AG09309 (cell line): Measurements from ENCODE around the gene MAGED2.

Experiments used
- DNase-seq: peaks from one replicate; pipeline ENCODE4 v3.0.0-alpha.2; 2010; ENCODE audit warnings: low read depth
- H3K4me3 ChIP-seq: 2 replicates; pipeline ENCODE4 v1.5.1; 2011; ENCODE audit warnings: mild to moderate bottlenecking, low read depth, low read length, moderate library complexity; ENCODE audit not compliant: control insufficient read depth
- TF ChIP-seq, protein P1 (sequence below): IDR thresholded peaks from 2 replicates; pipeline ENCODE4 v1.5.1; 2011; ENCODE audit warnings: mild to moderate bottlenecking, low read depth, low read length, inconsistent platforms; ENCODE audit not compliant: insufficient read depth, control insufficient read depth; ENCODE audit errors: missing control alignments

MAGED2 gene

DNA sequence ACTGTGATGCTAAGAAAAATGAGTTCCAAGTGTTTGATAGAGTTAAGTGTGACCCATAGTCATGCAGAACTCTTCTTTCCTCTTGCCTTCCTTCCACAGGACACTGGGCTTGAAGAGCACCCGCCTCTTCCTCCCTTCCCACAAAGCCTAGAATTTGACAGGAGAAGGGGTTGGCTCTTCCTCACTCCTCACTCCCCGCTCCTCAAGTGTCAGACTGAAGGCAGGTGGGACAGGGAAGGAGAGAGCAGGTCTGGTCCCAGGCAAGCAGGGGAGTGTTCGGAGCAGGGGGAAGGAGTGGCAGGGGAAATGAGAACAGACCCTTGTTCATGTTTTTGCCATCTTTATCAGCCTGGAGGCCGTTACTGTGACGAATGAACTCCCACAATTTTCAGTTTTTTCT lies 10.7 kb downstream of the MAGED2 start:
- TF ChIP-seq, protein P1, sequence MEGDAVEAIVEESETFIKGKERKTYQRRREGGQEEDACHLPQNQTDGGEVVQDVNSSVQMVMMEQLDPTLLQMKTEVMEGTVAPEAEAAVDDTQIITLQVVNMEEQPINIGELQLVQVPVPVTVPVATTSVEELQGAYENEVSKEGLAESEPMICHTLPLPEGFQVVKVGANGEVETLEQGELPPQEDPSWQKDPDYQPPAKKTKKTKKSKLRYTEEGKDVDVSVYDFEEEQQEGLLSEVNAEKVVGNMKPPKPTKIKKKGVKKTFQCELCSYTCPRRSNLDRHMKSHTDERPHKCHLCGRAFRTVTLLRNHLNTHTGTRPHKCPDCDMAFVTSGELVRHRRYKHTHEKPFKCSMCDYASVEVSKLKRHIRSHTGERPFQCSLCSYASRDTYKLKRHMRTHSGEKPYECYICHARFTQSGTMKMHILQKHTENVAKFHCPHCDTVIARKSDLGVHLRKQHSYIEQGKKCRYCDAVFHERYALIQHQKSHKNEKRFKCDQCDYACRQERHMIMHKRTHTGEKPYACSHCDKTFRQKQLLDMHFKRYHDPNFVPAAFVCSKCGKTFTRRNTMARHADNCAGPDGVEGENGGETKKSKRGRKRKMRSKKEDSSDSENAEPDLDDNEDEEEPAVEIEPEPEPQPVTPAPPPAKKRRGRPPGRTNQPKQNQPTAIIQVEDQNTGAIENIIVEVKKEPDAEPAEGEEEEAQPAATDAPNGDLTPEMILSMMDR: no peak
- no peak for DNase-seq
- H3K4me3 ChIP-seq: no peak overlapping the region

DNA sequence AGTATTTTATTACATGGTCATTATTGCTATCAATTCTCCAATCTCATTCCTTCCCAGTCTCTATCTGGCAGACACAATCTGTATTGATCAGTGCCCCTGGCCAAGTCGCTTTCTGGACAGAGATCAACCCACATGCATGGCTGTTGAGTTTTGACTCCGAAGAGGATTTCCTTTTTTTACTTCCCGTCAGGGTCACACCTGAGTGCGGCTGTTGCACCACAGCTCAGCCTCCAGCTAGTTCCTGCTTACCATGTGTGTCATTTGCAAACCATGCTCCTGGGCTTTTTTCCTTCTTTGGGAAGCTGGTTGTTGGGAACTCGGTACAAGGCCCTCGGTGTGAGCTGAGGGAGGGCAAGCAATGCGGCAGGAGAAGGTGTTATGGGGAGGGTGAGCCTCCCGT lies 11.7 kb downstream of the MAGED2 start:
- no peak overlapping the region for H3K4me3 ChIP-seq
- TF ChIP-seq, protein P1: no peak
- DNase-seq: no peak

DNA sequence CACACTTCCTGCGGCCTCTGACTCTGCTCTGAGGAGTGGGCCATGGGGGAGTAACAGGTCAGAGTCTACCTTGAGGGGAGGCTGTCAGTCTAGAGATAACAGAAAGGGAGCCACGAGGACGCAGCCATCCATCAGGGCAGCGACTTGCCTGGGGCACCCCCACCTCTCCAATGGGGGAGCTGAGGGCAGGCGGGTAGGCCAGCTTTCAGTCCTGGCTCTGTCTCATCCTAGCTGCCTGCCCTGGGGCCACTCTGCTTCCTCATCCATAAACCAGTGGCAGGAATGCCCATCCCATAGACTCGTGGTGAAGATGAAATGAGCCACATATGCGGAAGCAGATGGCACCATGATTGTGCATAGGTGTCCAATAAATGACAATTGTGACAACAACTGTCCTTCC lies 13.2 kb downstream of the MAGED2 start:
- no peak for DNase-seq
- TF ChIP-seq, protein P1: no peak
- no peak overlapping the region for H3K4me3 ChIP-seq

DNA sequence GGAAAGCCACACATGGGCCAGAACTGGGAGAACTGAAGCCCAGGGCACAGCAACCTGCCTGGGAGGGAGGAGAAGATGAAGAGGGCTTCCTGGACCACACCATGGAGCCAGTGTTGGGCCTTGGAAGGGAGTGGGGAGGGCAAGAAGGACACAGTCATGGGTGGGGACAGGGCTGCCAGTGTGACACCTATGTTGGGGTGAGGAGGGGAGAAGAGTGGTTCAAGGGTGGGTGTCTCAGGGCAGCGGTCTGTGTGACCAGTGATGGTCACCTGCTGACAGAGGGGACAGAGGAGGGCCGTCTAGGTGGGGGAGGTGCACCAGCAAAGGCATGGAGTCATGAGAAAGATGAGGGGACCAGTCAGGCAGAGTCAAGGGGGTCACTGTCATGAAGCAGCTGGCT lies 13.8 kb downstream of the MAGED2 start:
- DNase-seq: no peak
- no peak overlapping the region for H3K4me3 ChIP-seq
- TF ChIP-seq, protein P1: no peak

DNA sequence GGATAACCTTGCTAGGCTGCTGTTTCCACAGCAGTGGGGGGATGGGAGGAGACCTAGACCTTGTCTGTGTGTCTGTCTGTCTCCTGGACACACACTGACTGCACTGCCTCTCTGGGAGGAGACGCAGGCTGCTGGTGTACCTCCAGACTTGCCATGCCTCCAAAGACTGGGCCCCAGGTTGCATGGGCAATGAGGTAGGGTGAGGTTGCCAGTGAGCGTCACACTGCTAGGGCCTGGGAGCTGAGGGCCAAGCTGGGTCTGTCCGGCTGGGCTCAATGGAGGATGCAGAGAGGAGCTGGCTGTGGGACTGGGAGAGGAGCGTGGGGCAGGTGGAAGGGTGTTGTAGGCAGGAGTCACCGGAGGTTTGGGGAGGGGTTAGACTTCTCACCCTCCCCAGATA lies 16.6 kb downstream of the MAGED2 start:
- no peak overlapping the region for H3K4me3 ChIP-seq
- TF ChIP-seq, protein P1: no peak
- no peak for DNase-seq

DNA sequence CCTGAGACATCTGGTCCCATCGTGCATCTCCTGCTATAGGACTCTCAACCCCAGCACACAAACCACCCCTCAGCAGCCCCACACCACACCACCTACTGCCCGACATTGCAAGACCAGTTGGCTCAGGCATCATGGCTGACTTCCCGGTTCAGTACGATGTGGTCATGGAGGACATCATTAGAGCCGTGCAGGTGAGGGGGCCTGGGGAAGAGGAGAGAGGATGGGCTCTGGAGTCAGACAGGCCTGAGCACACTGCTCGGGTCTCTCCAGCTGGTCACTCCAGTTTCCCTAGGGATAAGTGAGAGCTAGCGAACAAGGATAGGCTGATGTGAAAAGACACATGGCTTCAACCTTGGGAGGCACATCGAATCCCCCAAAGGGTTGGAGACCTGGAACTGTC lies 17.2 kb downstream of the MAGED2 start:
- TF ChIP-seq, protein P1: no peak
- H3K4me3 ChIP-seq: no peak overlapping the region
- no peak for DNase-seq

DNA sequence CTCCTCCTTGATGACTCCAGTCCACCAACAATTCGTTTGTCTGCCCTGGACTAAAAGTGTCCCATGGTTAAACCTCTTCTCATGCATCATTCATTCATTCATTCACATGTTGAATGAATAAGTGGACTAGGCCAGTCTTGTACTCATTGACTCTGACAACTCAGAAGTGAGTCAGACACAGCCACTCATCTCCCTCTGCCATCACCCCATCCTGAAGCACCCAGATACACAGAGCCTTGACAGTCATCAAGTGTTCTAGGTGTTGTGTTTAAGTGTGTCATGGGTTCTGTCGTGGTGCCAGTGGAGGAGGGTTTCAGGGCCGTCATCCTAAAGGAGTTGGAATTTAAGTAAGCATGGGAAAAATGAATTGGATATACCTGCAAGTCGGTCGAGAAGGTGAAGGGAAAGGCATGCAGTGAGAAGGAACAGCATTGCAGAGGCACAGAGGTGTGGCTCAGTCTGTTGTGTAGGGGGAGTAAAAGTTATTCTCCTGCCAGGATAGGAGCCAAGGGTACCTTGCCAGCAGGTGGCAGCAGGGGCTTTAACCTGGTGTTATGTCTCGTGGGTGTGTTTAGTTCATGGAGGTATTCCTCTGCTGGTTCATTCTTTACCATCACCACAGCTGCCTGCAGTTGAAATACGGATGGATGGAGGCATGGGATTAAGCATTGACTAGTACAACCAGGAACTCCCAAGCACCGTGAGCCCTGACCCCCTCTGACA lies 18.3 kb downstream of the MAGED2 start:
- TF ChIP-seq, protein P1: no peak
- DNase-seq: no peak
- H3K4me3 ChIP-seq: no peak overlapping the region
